ENCODE results near the gene LVRN. TPM values are rescaled to one million over a fixed set of nuclear protein-coding genes. Genes with fewer than 3 reads are reported as not detected.

LVRN gene
- total and polyA plus RNA-seq, 3 donors from 2014 or later: 0.99 to 6.1 (median 3.3) TPM

- no peak overlapping the region for H3K4me3 ChIP-seq
- DNase-seq: no peak
- 57 to 62% methylated on average over 10 of the region's 10 CpGs for WGBS, 2 donors
- peaks cover 5% of the 10 kb centered on the region for H3K4me1 ChIP-seq
- H3K27ac ChIP-seq: no peak overlapping the region
- no peaks in the 10 kb centered on the region for H3K9me3 ChIP-seq
- TF ChIP-seq CTCF (IDR thresholded peaks at IDR 0.05): no peak
- no peak for TF ChIP-seq POLR2A (IDR thresholded peaks at IDR 0.05)
- H3K36me3 ChIP-seq (ENCODE audit: low read depth, missing control alignments): no peaks in the 10 kb centered on the region
- intact Hi-C loops (cut with DNase I; ENCODE audit: low total_unique reads): no loop called here
- no peaks in the 10 kb centered on the region for H3K27me3 ChIP-seq
These were observed 23.8 kb downstream of the LVRN start for GRCh38 chr5:115985802-115986757.

GRCh38 chr5:115988002-115988401 lies 25.7 kb downstream of the LVRN start:
- intact Hi-C loops (cut with DNase I; ENCODE audit: low total_unique reads): no loop called here

GRCh38 chr5:115992848-115993350 lies 30.6 kb downstream of the LVRN start:
- no peak overlapping the region for H3K27ac ChIP-seq
- H3K36me3 ChIP-seq (ENCODE audit: low read depth, missing control alignments): no peaks in the 10 kb centered on the region
- H3K4me1 ChIP-seq: no peaks in the 10 kb centered on the region
- TF ChIP-seq CTCF (IDR thresholded peaks at IDR 0.05) (no peak), POLR2A (IDR thresholded peaks at IDR 0.05) (no peak)
- H3K27me3 ChIP-seq: no peaks in the 10 kb centered on the region
- H3K4me3 ChIP-seq: no peak overlapping the region
- intact Hi-C loops (cut with DNase I; ENCODE audit: low total_unique reads): no loop called here
- WGBS, 2 donors: 65 to 69% methylated on average over 5 of the region's 5 CpGs
- no peaks in the 10 kb centered on the region for H3K9me3 ChIP-seq
- no peak for DNase-seq

More at GRCh38 chr5:115988002-115988401, 25.7 kb downstream of the LVRN start:
- 93 to 94% methylated on average over 2 of the region's 2 CpGs for WGBS, 2 donors
- no peaks in the 10 kb centered on the region for H3K27me3 ChIP-seq
- no peak overlapping the region for H3K27ac ChIP-seq
- H3K4me3 ChIP-seq: no peak overlapping the region
- DNase-seq: no peak
- H3K4me1 ChIP-seq: peaks cover 5% of the 10 kb centered on the region
- H3K36me3 ChIP-seq (ENCODE audit: low read depth, missing control alignments): no peaks in the 10 kb centered on the region
- H3K9me3 ChIP-seq: no peaks in the 10 kb centered on the region
- TF ChIP-seq POLR2A (IDR thresholded peaks at IDR 0.05): no peak
- no peak for TF ChIP-seq CTCF (IDR thresholded peaks at IDR 0.05)

- WGBS, 2 donors: 88 to 95% methylated on average over 6 of the region's 6 CpGs
These were observed 33.1 kb downstream of the LVRN start for GRCh38 chr5:115995351-115995750.

More at GRCh38 chr5:115995351-115995750, 33.1 kb downstream of the LVRN start:
- Histone ChIP-seq H3K4me1 (no peaks in the 10 kb centered on the region), H3K4me3 (no peak overlapping the region), H3K27ac (no peak overlapping the region), H3K9me3 (no peaks in the 10 kb centered on the region), H3K27me3 (no peaks in the 10 kb centered on the region), H3K36me3 (ENCODE audit: low read depth, missing control alignments) (no peaks in the 10 kb centered on the region)
- TF ChIP-seq POLR2A (IDR thresholded peaks at IDR 0.05) (no peak), CTCF (IDR thresholded peaks at IDR 0.05) (no peak)
- intact Hi-C loops (cut with DNase I; ENCODE audit: low total_unique reads): no loop called here
- no peak for DNase-seq

Measured in testis (tissue), 3 donors.